Activated CD8-positive, alpha-beta T cell treated with anti-CD3 and anti-CD28 coated beads for 36 hours (primary cell): ENCODE measurements around the gene KRT6A. TPM values are rescaled to one million over a fixed set of nuclear protein-coding genes. Genes with fewer than 3 reads are reported as not detected.

Experiments
- ATAC-seq: fragments of 200-7000 bp; cut with Tn5 transposase; one replicate; pipeline ENCODE4 v1.10.0; 2021; ENCODE audit warnings: mild to moderate bottlenecking, moderate library complexity
- CTCF ChIA-PET: fragments of 350-600 bp; sonication (Branson Sonifier 250); formaldehyde crosslinking; loops from one replicate; lab custom pipeline; 2021; ENCODE audit warnings: antibody characterized with exemption; lab: Charles Lee
- POLR2A ChIA-PET: fragments of 350-600 bp; sonication (Branson Sonifier 250); formaldehyde crosslinking; loops from one replicate; lab custom pipeline; 2021; ENCODE audit warnings: antibody characterized with exemption; lab: Charles Lee
- DNase-seq: peaks from one replicate; pipeline ENCODE4 v3.0.0-alpha.2; 2020
- H3K27ac Mint-ChIP-seq: one replicate; pipeline ENCODE4 v1.8.0; 2021; ENCODE audit warnings: mild to moderate bottlenecking, mixed read lengths
- H3K27me3 Mint-ChIP-seq: one replicate; pipeline ENCODE4 v1.8.0; 2021; ENCODE audit warnings: mixed read lengths
- H3K36me3 Mint-ChIP-seq: one replicate; pipeline ENCODE4 v1.8.0; 2021; ENCODE audit warnings: low read depth, mixed read lengths
- H3K4me1 Mint-ChIP-seq: one replicate; pipeline ENCODE4 v1.8.0; 2021; ENCODE audit warnings: low read depth, mixed read lengths
- H3K4me3 Mint-ChIP-seq: one replicate; pipeline ENCODE4 v1.8.0; 2021; ENCODE audit warnings: mild to moderate bottlenecking, moderate library complexity, mixed read lengths
- H3K9me3 Mint-ChIP-seq: one replicate; pipeline ENCODE4 v1.8.0; 2021; ENCODE audit warnings: mixed read lengths
- intact Hi-C: fragments of 100-400 bp; cut with micrococcal nuclease; formaldehyde crosslinking; loops from one replicate; pipeline ENCODE4 v1.10.0; 2022
- total RNA-seq, 2 experiments: library from RNA; stranded (reverse); gene quantifications; one replicate each; pipeline ENCODE4 v1.2.3, GENCODE V29; 2021
- TF ChIP-seq, protein P1 (sequence below): fragments of 200-600 bp; IDR thresholded peaks from one replicate; pipeline ENCODE4 v1.8.0; 2022; ENCODE audit warnings: antibody characterized with exemption, mild to moderate bottlenecking

The KRT6A gene
- total RNA-seq, 2 experiments from 2014 or later: not detected

DNA sequence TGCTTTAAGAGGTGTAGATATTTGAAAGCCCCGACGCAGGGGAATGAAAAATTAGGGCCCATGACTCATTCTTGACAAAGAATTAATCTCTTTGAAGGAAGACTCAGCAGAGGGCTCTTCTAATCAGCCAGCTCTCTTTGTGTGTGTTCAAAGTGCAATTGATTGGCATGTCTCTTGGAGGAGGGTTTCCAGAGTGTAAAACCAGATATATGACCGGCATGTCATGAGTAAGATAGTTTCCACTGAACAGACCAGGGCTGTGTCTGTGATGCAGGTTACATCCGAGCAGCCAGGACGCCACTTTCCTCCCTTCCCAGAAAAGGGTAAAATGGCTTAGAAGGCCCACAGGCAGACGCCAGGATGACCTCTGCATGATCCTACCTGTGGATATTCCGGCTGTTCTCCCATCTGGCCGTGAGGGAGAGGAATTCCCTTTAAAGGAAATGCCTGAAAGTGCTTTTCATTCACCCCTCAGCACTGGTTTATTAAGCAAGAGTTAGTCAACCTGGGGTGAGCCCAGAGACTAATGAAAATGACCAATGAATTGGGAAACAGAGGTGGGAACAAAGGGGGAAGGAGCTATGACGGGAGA lies 51.6 kb downstream of the KRT6A start:
- no peak overlapping the region for H3K4me3 Mint-ChIP-seq
- no peaks in the 10 kb centered on the region for H3K4me1 Mint-ChIP-seq
- TF ChIP-seq, protein P1, sequence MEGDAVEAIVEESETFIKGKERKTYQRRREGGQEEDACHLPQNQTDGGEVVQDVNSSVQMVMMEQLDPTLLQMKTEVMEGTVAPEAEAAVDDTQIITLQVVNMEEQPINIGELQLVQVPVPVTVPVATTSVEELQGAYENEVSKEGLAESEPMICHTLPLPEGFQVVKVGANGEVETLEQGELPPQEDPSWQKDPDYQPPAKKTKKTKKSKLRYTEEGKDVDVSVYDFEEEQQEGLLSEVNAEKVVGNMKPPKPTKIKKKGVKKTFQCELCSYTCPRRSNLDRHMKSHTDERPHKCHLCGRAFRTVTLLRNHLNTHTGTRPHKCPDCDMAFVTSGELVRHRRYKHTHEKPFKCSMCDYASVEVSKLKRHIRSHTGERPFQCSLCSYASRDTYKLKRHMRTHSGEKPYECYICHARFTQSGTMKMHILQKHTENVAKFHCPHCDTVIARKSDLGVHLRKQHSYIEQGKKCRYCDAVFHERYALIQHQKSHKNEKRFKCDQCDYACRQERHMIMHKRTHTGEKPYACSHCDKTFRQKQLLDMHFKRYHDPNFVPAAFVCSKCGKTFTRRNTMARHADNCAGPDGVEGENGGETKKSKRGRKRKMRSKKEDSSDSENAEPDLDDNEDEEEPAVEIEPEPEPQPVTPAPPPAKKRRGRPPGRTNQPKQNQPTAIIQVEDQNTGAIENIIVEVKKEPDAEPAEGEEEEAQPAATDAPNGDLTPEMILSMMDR: no peak
- CTCF ChIA-PET: interaction anchor here (0.8 kb wide), 1 partner anchor 439 kb away, joined by 3 read pairs; no protein-coding TSS in a partner anchor
- H3K36me3 Mint-ChIP-seq: no peaks in the 10 kb centered on the region
- no peaks in the 10 kb centered on the region for H3K9me3 Mint-ChIP-seq
- H3K27me3 Mint-ChIP-seq: peaks cover 18% of the 10 kb centered on the region
- DNase-seq: no peak
- intact Hi-C loops: no loop called here
- POLR2A ChIA-PET: no interaction called here
- H3K27ac Mint-ChIP-seq: no peak overlapping the region
- ATAC-seq: no peak

DNA sequence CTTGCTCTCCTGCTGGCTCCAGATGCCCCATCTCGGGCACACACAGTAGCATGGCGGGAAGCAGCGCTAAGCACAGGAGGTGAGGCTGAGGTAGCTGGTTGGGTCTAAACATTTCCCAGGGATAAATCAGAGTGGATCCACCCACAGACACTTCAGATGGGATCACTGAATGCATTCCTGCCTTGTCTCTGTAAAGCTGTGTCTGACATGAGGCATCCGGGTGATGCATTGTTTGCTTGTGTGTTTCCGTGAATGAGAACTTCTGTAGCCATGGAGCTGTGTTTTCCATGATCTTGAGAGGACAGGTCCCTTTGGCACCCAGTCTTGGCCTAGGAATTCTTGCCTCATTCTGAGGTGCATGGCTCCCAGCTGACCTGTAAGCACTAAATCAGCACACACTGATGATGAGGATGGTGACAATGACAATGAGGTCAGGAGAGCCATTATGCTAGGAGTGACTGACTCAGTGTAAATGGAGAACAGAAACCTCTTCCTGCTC lies 52.2 kb downstream of the KRT6A start:
- intact Hi-C loops: no loop called here
- no peaks in the 10 kb centered on the region for H3K36me3 Mint-ChIP-seq
- DNase-seq (no peak), ATAC-seq (no peak)
- TF ChIP-seq, protein P1: no peak
- H3K4me1 Mint-ChIP-seq: no peaks in the 10 kb centered on the region
- ChIA-PET POLR2A (no interaction called here), CTCF (interaction anchor here (0.8 kb wide), 1 partner anchor 440 kb away, joined by 3 read pairs; no protein-coding TSS in a partner anchor)
- H3K27ac Mint-ChIP-seq: no peak overlapping the region
- H3K27me3 Mint-ChIP-seq: peaks cover 18% of the 10 kb centered on the region
- H3K9me3 Mint-ChIP-seq: no peaks in the 10 kb centered on the region
- no peak overlapping the region for H3K4me3 Mint-ChIP-seq

DNA sequence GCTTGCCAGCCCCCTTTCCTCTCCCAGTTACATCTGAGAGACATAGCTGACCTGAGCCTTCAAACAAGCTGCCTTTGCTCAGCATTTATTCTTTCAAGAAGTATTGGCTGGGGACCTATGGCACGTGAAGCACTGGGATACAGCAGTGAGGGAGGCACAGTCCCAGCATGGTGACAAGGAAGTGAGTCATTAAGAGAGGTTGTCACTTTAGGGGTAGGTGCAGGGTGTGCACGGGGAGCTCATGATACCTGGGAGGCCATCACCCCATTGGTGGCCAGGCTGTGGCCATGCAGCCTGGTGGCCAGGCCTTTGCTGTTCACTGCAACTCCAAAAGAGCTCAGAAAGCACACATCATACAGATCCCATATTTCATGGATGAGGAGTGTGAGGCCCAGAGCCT lies 53.2 kb downstream of the KRT6A start:
- TF ChIP-seq, protein P1: no peak
- no peaks in the 10 kb centered on the region for H3K36me3 Mint-ChIP-seq
- no peak overlapping the region for H3K4me3 Mint-ChIP-seq
- DNase-seq (no peak), ATAC-seq (no peak)
- no peak overlapping the region for H3K27ac Mint-ChIP-seq
- CTCF ChIA-PET: interaction anchor here (0.7 to 1.3 kb wide), 2 partner anchors 142 to 445 kb away, joined by 3 read pairs; no protein-coding TSS in a partner anchor
- intact Hi-C loops: no loop called here
- H3K9me3 Mint-ChIP-seq: no peaks in the 10 kb centered on the region
- peaks cover 15% of the 10 kb centered on the region for H3K27me3 Mint-ChIP-seq
- no peaks in the 10 kb centered on the region for H3K4me1 Mint-ChIP-seq
- POLR2A ChIA-PET: no interaction called here

DNA sequence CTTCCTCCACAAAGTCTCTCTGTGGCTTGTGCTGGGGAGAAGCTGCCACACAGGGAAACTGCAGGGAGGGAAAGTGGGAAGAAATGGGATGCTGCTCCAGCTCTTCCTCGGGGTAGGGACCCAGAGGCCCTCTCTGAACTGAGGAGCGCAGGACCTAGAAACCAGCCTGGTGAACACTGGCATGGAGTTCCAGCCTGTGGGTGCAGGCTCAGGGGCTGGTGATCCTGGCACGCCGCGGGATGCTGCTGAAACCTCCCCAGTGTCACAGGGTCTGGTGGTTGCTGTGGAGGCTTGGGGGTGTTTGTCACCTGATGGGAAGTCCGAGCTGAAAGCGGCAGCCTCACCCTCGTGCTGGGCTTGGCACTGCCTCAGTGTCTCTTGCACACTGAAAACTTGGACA lies 53.6 kb downstream of the KRT6A start:
- DNase-seq (no peak), ATAC-seq (no peak)
- Mint-ChIP-seq H3K27me3 (peaks cover 15% of the 10 kb centered on the region), H3K4me1 (no peaks in the 10 kb centered on the region), H3K4me3 (no peak overlapping the region), H3K27ac (no peak overlapping the region), H3K9me3 (no peaks in the 10 kb centered on the region), H3K36me3 (no peaks in the 10 kb centered on the region)
- POLR2A ChIA-PET: no interaction called here
- CTCF ChIA-PET: interaction anchor here (0.7 to 1.3 kb wide), 2 partner anchors 143 to 446 kb away, joined by 3 read pairs; no protein-coding TSS in a partner anchor
- intact Hi-C loops: no loop called here
- TF ChIP-seq, protein P1: no peak
